ENCODE measurements around the gene CLMN. TPM values are rescaled to one million over a fixed set of nuclear protein-coding genes. Genes with fewer than 3 reads are reported as not detected.

CLMN gene
- total and polyA plus RNA-seq, 2 experiments from 2014 or later, result 3.2 to 5.7 TPM

DNA sequence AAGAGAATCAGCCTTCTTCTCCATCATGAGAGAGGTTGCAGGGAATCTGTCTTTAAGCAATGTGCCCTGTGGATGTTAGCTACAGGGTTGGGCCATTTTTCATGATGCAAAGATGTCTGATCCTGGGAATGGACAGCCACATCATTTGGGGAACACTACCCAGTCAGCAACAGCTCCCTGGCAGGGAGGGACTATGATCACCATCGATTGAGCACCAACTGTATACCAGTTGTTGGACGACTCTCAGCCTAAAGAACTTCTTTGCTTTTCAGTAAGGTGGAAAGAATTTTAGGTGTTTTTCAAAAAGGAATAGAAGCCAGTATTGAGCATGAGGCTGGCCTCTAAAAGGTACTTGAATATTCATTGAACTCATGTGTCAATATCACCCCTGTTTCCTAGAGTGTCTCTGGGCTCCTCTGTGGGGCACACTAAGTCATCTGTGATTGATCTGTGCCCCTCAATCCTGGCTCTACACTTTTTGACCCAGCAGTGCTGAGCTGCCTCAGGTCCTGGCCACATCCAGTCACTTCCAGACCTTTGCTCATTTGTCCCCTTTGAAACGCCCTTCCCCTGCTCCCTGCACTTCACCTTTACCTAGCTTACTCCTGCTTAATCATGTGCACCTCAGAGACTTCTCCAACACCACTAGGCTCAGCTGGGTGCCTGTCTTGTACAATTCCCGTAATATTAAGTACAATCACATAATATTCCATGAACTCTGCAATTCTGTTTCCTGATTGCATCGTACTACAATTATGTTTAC is 2.2 kb upstream of the CLMN start:
- no peak overlapping the region for H3K27ac Mint-ChIP-seq

More for the DNA sequence above, 2.2 kb upstream of the CLMN start:
- H3K9me2 ChIP-seq (ENCODE audit: insufficient read depth), result no peaks in the 10 kb centered on the region
- no peak overlapping the region for H3K4me3 ChIP-seq
- DNase-seq (ENCODE audit: low spot score) (no peak), ATAC-seq (no peak)
- H3K79me2 ChIP-seq (replicated peaks; ENCODE audit: insufficient read depth), result no peaks in the 10 kb centered on the region
- Mint-ChIP-seq H3K4me1 (peaks cover 15% of the 10 kb centered on the region), H3K9me3 (peaks cover 8% of the 10 kb centered on the region), H3K36me3 (ENCODE audit: low read depth) (no peaks in the 10 kb centered on the region; the same call in 2 of the 3 replicates), H3K27me3 (ENCODE audit: insufficient read depth, low read depth, poor library complexity) (peaks cover 22% of the 10 kb centered on the region), H3K4me3 (no peak overlapping the region)
- peaks cover 16% of the 10 kb centered on the region for H3K4me1 ChIP-seq (ENCODE audit: insufficient read depth)
- H2AFZ ChIP-seq, result no peak overlapping the region
- peaks cover 32% of the 10 kb centered on the region for H3K27me3 ChIP-seq (ENCODE audit: insufficient read depth)
- H3K4me2 ChIP-seq, result no peak overlapping the region
- no peaks in the 10 kb centered on the region for H4K20me1 ChIP-seq (replicated peaks; ENCODE audit: insufficient read depth)
- no peak overlapping the region for H3K27ac ChIP-seq (ENCODE audit: low read depth)
- no peaks in the 10 kb centered on the region for H3F3A ChIP-seq (replicated peaks; ENCODE audit: low read depth)
- H3K36me3 ChIP-seq (ENCODE audit: insufficient read depth), result no peaks in the 10 kb centered on the region
- TF ChIP-seq STAT1 (IDR thresholded peaks at IDR 0.05; ENCODE audit: unreplicated experiment), result no peak
- TF ChIP-seq ZNF114 (CRISPR knock-in tag; IDR thresholded peaks at IDR 0.05), result no peak
- TF ChIP-seq, protein P1, sequence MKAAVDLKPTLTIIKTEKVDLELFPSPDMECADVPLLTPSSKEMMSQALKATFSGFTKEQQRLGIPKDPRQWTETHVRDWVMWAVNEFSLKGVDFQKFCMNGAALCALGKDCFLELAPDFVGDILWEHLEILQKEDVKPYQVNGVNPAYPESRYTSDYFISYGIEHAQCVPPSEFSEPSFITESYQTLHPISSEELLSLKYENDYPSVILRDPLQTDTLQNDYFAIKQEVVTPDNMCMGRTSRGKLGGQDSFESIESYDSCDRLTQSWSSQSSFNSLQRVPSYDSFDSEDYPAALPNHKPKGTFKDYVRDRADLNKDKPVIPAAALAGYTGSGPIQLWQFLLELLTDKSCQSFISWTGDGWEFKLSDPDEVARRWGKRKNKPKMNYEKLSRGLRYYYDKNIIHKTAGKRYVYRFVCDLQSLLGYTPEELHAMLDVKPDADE (IDR thresholded peaks at IDR 0.05), result no peak
- no peak for TF ChIP-seq EZH2 (IDR thresholded peaks at IDR 0.05; ENCODE audit: low read depth, unreplicated experiment)
- TF ChIP-seq, protein P2, sequence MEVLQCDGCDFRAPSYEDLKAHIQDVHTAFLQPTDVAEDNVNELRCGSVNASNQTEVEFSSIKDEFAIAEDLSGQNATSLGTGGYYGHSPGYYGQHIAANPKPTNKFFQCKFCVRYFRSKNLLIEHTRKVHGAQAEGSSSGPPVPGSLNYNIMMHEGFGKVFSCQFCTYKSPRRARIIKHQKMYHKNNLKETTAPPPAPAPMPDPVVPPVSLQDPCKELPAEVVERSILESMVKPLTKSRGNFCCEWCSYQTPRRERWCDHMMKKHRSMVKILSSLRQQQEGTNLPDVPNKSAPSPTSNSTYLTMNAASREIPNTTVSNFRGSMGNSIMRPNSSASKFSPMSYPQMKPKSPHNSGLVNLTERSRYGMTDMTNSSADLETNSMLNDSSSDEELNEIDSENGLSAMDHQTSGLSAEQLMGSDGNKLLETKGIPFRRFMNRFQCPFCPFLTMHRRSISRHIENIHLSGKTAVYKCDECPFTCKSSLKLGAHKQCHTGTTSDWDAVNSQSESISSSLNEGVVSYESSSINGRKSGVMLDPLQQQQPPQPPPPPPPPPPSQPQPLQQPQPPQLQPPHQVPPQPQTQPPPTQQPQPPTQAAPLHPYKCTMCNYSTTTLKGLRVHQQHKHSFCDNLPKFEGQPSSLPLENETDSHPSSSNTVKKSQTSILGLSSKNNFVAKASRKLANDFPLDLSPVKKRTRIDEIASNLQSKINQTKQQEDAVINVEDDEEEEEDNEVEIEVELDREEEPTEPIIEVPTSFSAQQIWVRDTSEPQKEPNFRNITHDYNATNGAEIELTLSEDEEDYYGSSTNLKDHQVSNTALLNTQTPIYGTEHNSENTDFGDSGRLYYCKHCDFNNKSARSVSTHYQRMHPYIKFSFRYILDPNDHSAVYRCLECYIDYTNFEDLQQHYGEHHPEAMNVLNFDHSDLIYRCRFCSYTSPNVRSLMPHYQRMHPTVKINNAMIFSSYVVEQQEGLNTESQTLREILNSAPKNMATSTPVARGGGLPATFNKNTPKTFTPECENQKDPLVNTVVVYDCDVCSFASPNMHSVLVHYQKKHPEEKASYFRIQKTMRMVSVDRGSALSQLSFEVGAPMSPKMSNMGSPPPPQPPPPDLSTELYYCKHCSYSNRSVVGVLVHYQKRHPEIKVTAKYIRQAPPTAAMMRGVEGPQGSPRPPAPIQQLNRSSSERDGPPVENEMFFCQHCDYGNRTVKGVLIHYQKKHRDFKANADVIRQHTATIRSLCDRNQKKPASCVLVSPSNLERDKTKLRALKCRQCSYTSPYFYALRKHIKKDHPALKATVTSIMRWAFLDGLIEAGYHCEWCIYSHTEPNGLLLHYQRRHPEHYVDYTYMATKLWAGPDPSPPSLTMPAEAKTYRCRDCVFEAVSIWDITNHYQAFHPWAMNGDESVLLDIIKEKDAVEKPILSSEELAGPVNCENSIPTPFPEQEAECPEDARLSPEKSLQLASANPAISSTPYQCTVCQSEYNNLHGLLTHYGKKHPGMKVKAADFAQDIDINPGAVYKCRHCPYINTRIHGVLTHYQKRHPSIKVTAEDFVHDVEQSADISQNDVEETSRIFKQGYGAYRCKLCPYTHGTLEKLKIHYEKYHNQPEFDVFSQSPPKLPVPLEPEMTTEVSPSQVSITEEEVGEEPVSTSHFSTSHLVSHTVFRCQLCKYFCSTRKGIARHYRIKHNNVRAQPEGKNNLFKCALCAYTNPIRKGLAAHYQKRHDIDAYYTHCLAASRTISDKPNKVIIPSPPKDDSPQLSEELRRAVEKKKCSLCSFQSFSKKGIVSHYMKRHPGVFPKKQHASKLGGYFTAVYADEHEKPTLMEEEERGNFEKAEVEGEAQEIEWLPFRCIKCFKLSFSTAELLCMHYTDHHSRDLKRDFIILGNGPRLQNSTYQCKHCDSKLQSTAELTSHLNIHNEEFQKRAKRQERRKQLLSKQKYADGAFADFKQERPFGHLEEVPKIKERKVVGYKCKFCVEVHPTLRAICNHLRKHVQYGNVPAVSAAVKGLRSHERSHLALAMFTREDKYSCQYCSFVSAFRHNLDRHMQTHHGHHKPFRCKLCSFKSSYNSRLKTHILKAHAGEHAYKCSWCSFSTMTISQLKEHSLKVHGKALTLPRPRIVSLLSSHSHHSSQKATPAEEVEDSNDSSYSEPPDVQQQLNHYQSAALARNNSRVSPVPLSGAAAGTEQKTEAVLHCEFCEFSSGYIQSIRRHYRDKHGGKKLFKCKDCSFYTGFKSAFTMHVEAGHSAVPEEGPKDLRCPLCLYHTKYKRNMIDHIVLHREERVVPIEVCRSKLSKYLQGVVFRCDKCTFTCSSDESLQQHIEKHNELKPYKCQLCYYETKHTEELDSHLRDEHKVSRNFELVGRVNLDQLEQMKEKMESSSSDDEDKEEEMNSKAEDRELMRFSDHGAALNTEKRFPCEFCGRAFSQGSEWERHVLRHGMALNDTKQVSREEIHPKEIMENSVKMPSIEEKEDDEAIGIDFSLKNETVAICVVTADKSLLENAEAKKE (CRISPR knock-in tag; IDR thresholded peaks at IDR 0.05), result no peak
- TF ChIP-seq, protein P3, sequence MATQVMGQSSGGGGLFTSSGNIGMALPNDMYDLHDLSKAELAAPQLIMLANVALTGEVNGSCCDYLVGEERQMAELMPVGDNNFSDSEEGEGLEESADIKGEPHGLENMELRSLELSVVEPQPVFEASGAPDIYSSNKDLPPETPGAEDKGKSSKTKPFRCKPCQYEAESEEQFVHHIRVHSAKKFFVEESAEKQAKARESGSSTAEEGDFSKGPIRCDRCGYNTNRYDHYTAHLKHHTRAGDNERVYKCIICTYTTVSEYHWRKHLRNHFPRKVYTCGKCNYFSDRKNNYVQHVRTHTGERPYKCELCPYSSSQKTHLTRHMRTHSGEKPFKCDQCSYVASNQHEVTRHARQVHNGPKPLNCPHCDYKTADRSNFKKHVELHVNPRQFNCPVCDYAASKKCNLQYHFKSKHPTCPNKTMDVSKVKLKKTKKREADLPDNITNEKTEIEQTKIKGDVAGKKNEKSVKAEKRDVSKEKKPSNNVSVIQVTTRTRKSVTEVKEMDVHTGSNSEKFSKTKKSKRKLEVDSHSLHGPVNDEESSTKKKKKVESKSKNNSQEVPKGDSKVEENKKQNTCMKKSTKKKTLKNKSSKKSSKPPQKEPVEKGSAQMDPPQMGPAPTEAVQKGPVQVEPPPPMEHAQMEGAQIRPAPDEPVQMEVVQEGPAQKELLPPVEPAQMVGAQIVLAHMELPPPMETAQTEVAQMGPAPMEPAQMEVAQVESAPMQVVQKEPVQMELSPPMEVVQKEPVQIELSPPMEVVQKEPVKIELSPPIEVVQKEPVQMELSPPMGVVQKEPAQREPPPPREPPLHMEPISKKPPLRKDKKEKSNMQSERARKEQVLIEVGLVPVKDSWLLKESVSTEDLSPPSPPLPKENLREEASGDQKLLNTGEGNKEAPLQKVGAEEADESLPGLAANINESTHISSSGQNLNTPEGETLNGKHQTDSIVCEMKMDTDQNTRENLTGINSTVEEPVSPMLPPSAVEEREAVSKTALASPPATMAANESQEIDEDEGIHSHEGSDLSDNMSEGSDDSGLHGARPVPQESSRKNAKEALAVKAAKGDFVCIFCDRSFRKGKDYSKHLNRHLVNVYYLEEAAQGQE (IDR thresholded peaks at IDR 0.05; ENCODE audit: unreplicated experiment), result no peak
- no peak for TF ChIP-seq NANOG (IDR thresholded peaks at IDR 0.05; ENCODE audit: borderline replicate concordance)
- no peak for TF ChIP-seq EZH2phosphoT487 (IDR thresholded peaks at IDR 0.05; ENCODE audit: unreplicated experiment)
- no peak for TF ChIP-seq JUNB (IDR thresholded peaks at IDR 0.05; ENCODE audit: unreplicated experiment)
- no peak for TF ChIP-seq CREB1 (CRISPR knock-in tag; IDR thresholded peaks at IDR 0.05; ENCODE audit: low read depth)
- TF ChIP-seq POLR2AphosphoS5 (IDR thresholded peaks at IDR 0.05; ENCODE audit: low read depth), result no peak
- TF ChIP-seq, protein P4, sequence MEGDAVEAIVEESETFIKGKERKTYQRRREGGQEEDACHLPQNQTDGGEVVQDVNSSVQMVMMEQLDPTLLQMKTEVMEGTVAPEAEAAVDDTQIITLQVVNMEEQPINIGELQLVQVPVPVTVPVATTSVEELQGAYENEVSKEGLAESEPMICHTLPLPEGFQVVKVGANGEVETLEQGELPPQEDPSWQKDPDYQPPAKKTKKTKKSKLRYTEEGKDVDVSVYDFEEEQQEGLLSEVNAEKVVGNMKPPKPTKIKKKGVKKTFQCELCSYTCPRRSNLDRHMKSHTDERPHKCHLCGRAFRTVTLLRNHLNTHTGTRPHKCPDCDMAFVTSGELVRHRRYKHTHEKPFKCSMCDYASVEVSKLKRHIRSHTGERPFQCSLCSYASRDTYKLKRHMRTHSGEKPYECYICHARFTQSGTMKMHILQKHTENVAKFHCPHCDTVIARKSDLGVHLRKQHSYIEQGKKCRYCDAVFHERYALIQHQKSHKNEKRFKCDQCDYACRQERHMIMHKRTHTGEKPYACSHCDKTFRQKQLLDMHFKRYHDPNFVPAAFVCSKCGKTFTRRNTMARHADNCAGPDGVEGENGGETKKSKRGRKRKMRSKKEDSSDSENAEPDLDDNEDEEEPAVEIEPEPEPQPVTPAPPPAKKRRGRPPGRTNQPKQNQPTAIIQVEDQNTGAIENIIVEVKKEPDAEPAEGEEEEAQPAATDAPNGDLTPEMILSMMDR (conservative IDR thresholded peaks at IDR 0.05; ENCODE audit: low read depth in 2 of 2), result no peak
- TF ChIP-seq ZNF331 (CRISPR knock-in tag; IDR thresholded peaks at IDR 0.05; ENCODE audit: low read depth), result no peak
